DOHH2 (cell line): ENCODE results near the gene FUOM.

Experiments used
- H3F3A ChIP-seq: fragments of 200-600 bp; sonication (generic), shearing (Covaris generic); 2 replicates; pipeline ENCODE4 v1.6.0; 2016; ENCODE audit warnings: antibody characterized with exemption, mild to moderate bottlenecking; ENCODE audit not compliant: control insufficient read depth, insufficient read depth
- H3K27ac ChIP-seq: fragments of 200-600 bp; sonication (generic); 2 replicates; pipeline ENCODE4 v1.5.1; 2014; ENCODE audit warnings: low read depth, mild to moderate bottlenecking, low read length, moderate library complexity
- H3K27me3 ChIP-seq: fragments of 200-600 bp; sonication (generic); 2 replicates; pipeline ENCODE4 v1.6.1; 2014; ENCODE audit warnings: mild to moderate bottlenecking, low read length, mixed read lengths; ENCODE audit not compliant: control insufficient read depth
- H3K36me3 ChIP-seq: fragments of 200-600 bp; sonication (generic); 2 replicates; pipeline ENCODE4 v1.6.1; 2014; ENCODE audit warnings: mild to moderate bottlenecking, low read length, moderate library complexity, mixed read lengths; ENCODE audit not compliant: control insufficient read depth
- H3K4me1 ChIP-seq: fragments of 200-600 bp; sonication (generic); 2 replicates; pipeline ENCODE4 v1.6.1; 2014; ENCODE audit warnings: mild to moderate bottlenecking, low read length, mixed read lengths; ENCODE audit not compliant: control insufficient read depth
- H3K4me2 ChIP-seq: fragments of 200-600 bp; sonication (generic); 2 replicates; pipeline ENCODE4 v1.6.0; 2014; ENCODE audit warnings: mild to moderate bottlenecking, low read length, moderate library complexity
- H3K4me3 ChIP-seq: fragments of 200-600 bp; sonication (generic); 2 replicates; pipeline ENCODE4 v1.5.1; 2014; ENCODE audit warnings: mild to moderate bottlenecking, low read length, mixed read lengths
- H3K79me2 ChIP-seq: fragments of 200-600 bp; sonication (generic); 2 replicates; pipeline ENCODE4 v1.6.1; 2014; ENCODE audit warnings: mild to moderate bottlenecking, low read length, mixed read lengths; ENCODE audit not compliant: control insufficient read depth
- H3K9me2 ChIP-seq: fragments of 200-600 bp; sonication (generic); replicated peaks from 2 replicates; pipeline ENCODE4 v1.6.1; 2014; ENCODE audit warnings: mild to moderate bottlenecking, low read length, mixed read lengths; ENCODE audit not compliant: control insufficient read depth
- H3K9me3 ChIP-seq: fragments of 200-600 bp; sonication (generic); 2 replicates; pipeline ENCODE4 v1.6.1; 2014; ENCODE audit warnings: antibody characterized with exemption, low read length, mixed read lengths; ENCODE audit not compliant: control insufficient read depth, insufficient read depth
- H4K20me1 ChIP-seq: fragments of 200-600 bp; sonication (generic); 2 replicates; pipeline ENCODE4 v1.6.0; 2014; ENCODE audit warnings: low read depth, mild to moderate bottlenecking, antibody characterized with exemption, low read length, moderate library complexity; ENCODE audit not compliant: control insufficient read depth, insufficient read depth
- CTCF ChIP-seq: fragments of 200-600 bp; sonication (generic); IDR thresholded peaks from one replicate; pipeline ENCODE4 v1.5.1; 2014; ENCODE audit warnings: antibody characterized with exemption, mild to moderate bottlenecking, low read depth, low read length; ENCODE audit not compliant: poor library complexity, severe bottlenecking
- EZH2phosphoT487 ChIP-seq: fragments of 200-600 bp; sonication (generic); IDR thresholded peaks from 2 replicates; pipeline ENCODE4 v1.6.1; 2017; ENCODE audit warnings: borderline replicate concordance, mild to moderate bottlenecking, antibody characterized with exemption, low read length, moderate library complexity, mixed read lengths

FUOM gene

GRCh38 chr10:133351408-133352318 is 6.2 kb downstream of the FUOM start:
- H3K9me3 ChIP-seq = no peaks in the 10 kb centered on the region
- H3K79me2 ChIP-seq = no peaks in the 10 kb centered on the region
- no peak overlapping the region for H3K4me3 ChIP-seq
- no peak overlapping the region for H3K4me2 ChIP-seq
- no peaks in the 10 kb centered on the region for H3K27me3 ChIP-seq
- no peaks in the 10 kb centered on the region for H3K36me3 ChIP-seq
- TF ChIP-seq CTCF (no peak), EZH2phosphoT487 (no peak)
- peaks cover 3% of the 10 kb centered on the region; the same call in 1 of the 2 replicates for H3K4me1 ChIP-seq
- no peaks in the 10 kb centered on the region for H4K20me1 ChIP-seq
- H3K27ac ChIP-seq = no peak overlapping the region
- no peaks in the 10 kb centered on the region for H3K9me2 ChIP-seq
- H3F3A ChIP-seq = no peaks in the 10 kb centered on the region

- no peaks in the 10 kb centered on the region; the same call in 1 of the 2 replicates for H3K4me1 ChIP-seq
- H3K36me3 ChIP-seq = no peaks in the 10 kb centered on the region
- no peaks in the 10 kb centered on the region for H3K9me3 ChIP-seq
- no peaks in the 10 kb centered on the region for H3F3A ChIP-seq
- no peak overlapping the region for H3K27ac ChIP-seq
- no peaks in the 10 kb centered on the region for H3K27me3 ChIP-seq
- H3K4me3 ChIP-seq = no peak overlapping the region
- TF ChIP-seq EZH2phosphoT487 (no peak), CTCF (no peak)
- no peaks in the 10 kb centered on the region for H3K79me2 ChIP-seq
- no peaks in the 10 kb centered on the region for H4K20me1 ChIP-seq
- H3K4me2 ChIP-seq = no peak overlapping the region
- no peaks in the 10 kb centered on the region for H3K9me2 ChIP-seq
These were observed 6.9 kb downstream of the FUOM start for GRCh38 chr10:133350950-133351329.

DNA sequence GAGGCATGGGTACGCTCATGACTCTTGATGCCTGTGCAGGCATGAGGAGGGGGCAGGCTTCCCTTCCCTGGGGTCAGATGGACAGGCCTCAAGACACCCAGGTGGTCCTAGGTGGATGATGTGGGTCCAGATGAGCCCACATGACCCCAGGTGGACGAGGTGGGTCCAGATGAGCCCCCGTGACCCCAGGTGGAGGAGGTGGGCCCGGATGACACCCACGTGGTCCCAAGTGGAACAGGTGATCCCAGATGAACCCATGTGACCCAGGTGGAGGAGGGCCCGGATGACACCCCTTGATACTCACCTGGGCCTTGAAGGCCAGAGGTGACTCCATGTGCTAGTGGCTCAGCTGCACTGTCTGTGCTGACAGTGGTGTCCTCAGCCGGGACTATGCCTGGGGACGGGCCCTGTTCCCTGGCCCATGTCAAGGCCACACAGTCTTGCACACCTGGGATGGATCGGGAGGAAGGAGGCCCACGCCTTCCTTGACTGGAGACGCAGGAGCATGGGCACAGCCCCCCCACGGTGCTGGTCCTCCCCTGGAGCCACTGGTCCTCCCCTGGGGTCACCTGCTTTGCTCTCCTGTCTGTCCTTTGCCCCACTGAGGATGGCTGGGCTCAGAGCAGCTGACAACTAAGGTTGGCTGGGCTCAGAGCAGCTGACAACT is 7.4 kb downstream of the FUOM start:
- TF ChIP-seq CTCF (no peak), EZH2phosphoT487 (no peak)
- Histone ChIP-seq H3K4me1 (no peaks in the 10 kb centered on the region; the same call in 1 of the 2 replicates), H3K4me2 (no peak overlapping the region), H3K9me3 (no peaks in the 10 kb centered on the region), H3K27ac (no peak overlapping the region), H3K36me3 (no peaks in the 10 kb centered on the region), H3F3A (no peaks in the 10 kb centered on the region), H4K20me1 (no peaks in the 10 kb centered on the region), H3K79me2 (no peaks in the 10 kb centered on the region), H3K4me3 (no peak overlapping the region), H3K9me2 (no peaks in the 10 kb centered on the region), H3K27me3 (no peaks in the 10 kb centered on the region)
